ENCODE results near the gene TUT4. TPM values are rescaled to one million over a fixed set of nuclear protein-coding genes. Genes with fewer than 3 reads are reported as not detected.

The TUT4 gene
- total RNA-seq, 4 donors from 2014 or later, result 56.9 to 232 (median 67.9) TPM

- WGBS, result 95% methylated on average over 1 of the region's 1 CpG
- H3K27ac ChIP-seq, result no peak overlapping the region
- no peaks in the 10 kb centered on the region for H3K9me3 ChIP-seq
- peaks cover 77% of the 10 kb centered on the region for H3K36me3 ChIP-seq
- no peaks in the 10 kb centered on the region for H3K27me3 ChIP-seq
- no peaks in the 10 kb centered on the region for H3K4me1 ChIP-seq
- H3K4me3 ChIP-seq, result no peak overlapping the region
- TF ChIP-seq, protein P1, sequence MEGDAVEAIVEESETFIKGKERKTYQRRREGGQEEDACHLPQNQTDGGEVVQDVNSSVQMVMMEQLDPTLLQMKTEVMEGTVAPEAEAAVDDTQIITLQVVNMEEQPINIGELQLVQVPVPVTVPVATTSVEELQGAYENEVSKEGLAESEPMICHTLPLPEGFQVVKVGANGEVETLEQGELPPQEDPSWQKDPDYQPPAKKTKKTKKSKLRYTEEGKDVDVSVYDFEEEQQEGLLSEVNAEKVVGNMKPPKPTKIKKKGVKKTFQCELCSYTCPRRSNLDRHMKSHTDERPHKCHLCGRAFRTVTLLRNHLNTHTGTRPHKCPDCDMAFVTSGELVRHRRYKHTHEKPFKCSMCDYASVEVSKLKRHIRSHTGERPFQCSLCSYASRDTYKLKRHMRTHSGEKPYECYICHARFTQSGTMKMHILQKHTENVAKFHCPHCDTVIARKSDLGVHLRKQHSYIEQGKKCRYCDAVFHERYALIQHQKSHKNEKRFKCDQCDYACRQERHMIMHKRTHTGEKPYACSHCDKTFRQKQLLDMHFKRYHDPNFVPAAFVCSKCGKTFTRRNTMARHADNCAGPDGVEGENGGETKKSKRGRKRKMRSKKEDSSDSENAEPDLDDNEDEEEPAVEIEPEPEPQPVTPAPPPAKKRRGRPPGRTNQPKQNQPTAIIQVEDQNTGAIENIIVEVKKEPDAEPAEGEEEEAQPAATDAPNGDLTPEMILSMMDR (IDR thresholded peaks at IDR 0.05), result no peak
- TF ChIP-seq EP300 (IDR thresholded peaks at IDR 0.05) (no peak), POLR2AphosphoS5 (IDR thresholded peaks at IDR 0.05) (no peak), POLR2A (IDR thresholded peaks at IDR 0.05) (no peak)
- DNase-seq (ENCODE audit: low spot score in 2 of 2), result no peak
These were observed 132.2 kb downstream of the TUT4 start for GRCh38 chr1:52420713-52421112.

DNA sequence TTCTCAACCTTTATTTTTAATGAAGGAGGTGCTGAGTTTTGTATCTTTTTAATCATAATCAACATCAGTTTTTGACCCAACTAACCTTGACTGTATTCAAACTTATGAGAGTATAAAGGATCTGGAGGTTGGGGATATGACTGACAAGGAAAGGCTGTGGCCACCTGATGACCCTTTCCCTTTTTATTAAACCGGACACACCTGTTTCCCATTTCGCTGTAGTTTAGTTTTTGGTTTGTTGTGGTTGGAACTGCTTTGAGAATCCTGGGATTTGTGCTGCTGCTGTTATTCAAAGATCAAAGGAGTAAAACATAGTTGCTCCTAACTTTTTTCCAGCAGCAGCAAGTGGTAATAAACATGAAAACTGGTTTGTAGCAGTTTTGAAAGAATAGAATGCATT is 136.1 kb downstream of the TUT4 start:
- TF ChIP-seq, protein P1 (IDR thresholded peaks at IDR 0.05), result no peak
- TF ChIP-seq POLR2AphosphoS5 (IDR thresholded peaks at IDR 0.05) (no peak), EP300 (IDR thresholded peaks at IDR 0.05) (no peak)

GRCh38 chr1:52414942-52415341 is 137.9 kb downstream of the TUT4 start:
- no peak for TF ChIP-seq POLR2A (IDR thresholded peaks at IDR 0.05)
- no peak for TF ChIP-seq EP300 (IDR thresholded peaks at IDR 0.05)
- no peak for TF ChIP-seq POLR2AphosphoS5 (IDR thresholded peaks at IDR 0.05)
- TF ChIP-seq, protein P1 (IDR thresholded peaks at IDR 0.05), result no peak
- Histone ChIP-seq H3K36me3 (peaks cover 94% of the 10 kb centered on the region), H3K27ac (no peak overlapping the region), H3K27me3 (no peaks in the 10 kb centered on the region), H3K9me3 (no peaks in the 10 kb centered on the region), H3K4me1 (no peaks in the 10 kb centered on the region), H3K4me3 (no peak overlapping the region)
- no peak for DNase-seq (ENCODE audit: low spot score in 2 of 2)

More for the DNA sequence above, 136.1 kb downstream of the TUT4 start:
- no peaks in the 10 kb centered on the region for H3K9me3 ChIP-seq
- no peak overlapping the region for H3K4me3 ChIP-seq
- no peaks in the 10 kb centered on the region for H3K27me3 ChIP-seq
- no peak for DNase-seq (ENCODE audit: low spot score in 2 of 2)
- no peaks in the 10 kb centered on the region for H3K4me1 ChIP-seq
- WGBS, result 72% methylated on average over 2 of the region's 2 CpGs
- no peak overlapping the region for H3K27ac ChIP-seq
- H3K36me3 ChIP-seq, result peaks cover 91% of the 10 kb centered on the region

- H3K4me1 ChIP-seq, result no peaks in the 10 kb centered on the region
- no peak overlapping the region for H3K4me3 ChIP-seq
- no peak for TF ChIP-seq POLR2A (IDR thresholded peaks at IDR 0.05)
- no peak for TF ChIP-seq EP300 (IDR thresholded peaks at IDR 0.05)
- TF ChIP-seq, protein P1 (IDR thresholded peaks at IDR 0.05), result no peak
- TF ChIP-seq POLR2AphosphoS5 (IDR thresholded peaks at IDR 0.05), result no peak
- 92% methylated on average over 10 of the region's 10 CpGs for WGBS
- H3K36me3 ChIP-seq, result peaks cover 93% of the 10 kb centered on the region
- DNase-seq (ENCODE audit: low spot score in 2 of 2), result no peak
- no peaks in the 10 kb centered on the region for H3K9me3 ChIP-seq
- H3K27ac ChIP-seq, result no peak overlapping the region
- no peaks in the 10 kb centered on the region for H3K27me3 ChIP-seq
These were observed 139.4 kb downstream of the TUT4 start for GRCh38 chr1:52413410-52413989.

GRCh38 chr1:52404975-52405338 is 147.9 kb downstream of the TUT4 start:
- H3K27ac ChIP-seq, result peak overlapping the region; percentile 91
- H3K4me1 ChIP-seq, result peaks cover 27% of the 10 kb centered on the region
- no peak for DNase-seq (ENCODE audit: low spot score in 2 of 2)
- H3K9me3 ChIP-seq, result no peaks in the 10 kb centered on the region
- WGBS, result 4% methylated on average over 5 of the region's 8 CpGs
- peaks cover 24% of the 10 kb centered on the region for H3K36me3 ChIP-seq
- H3K27me3 ChIP-seq, result no peaks in the 10 kb centered on the region
- no peak for TF ChIP-seq EP300 (IDR thresholded peaks at IDR 0.05)
- peak overlapping the region; percentile 78 for H3K4me3 ChIP-seq

Measured in suprapubic skin (tissue), 4 donors.